GM20431 (cell line): ENCODE results near the gene EFNA5.

Experiments used
- in situ Hi-C: fragments of 300-500 bp; cut with MseI, MboI; formaldehyde crosslinking; loops from one replicate; pipeline ENCODE4 v1.15.0; 2020; ENCODE audit warnings: low sequenced_read_pairs; ENCODE audit not compliant: unreplicated experiment

Gene EFNA5

DNA sequence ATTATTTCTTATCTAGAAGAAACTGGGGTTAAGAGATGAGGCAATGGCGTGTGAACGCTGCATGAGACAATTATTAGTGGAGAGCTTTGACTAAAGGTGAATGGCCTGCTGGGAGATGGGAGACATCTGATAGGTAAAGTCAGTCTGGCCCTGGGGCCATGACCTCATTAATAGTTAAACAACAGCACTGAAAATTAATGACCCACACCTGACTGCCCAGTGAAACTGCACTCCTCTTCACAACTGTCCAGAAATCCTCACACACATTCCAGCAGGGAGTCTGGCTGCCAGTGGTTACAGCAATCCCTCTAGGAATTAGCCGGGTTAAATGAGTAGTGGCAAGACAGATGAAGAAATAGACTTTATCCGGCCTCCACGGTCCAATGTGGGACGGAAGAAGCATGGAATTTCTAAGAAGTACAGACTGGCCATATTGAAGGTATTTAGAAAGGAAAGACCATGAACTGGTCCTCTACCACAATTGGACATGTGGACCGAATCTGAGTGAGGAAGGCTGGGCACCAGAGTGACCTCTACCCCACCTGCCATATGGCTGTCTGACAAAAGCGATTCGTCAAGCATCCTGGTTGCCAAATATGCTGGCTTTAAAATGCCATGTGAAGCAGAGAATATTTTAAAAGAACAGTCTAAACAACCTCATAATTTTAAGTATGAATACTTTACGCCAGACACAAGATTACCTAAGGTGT is 138.4 kb downstream of the EFNA5 start:
- in situ Hi-C loops, result no loop called here

DNA sequence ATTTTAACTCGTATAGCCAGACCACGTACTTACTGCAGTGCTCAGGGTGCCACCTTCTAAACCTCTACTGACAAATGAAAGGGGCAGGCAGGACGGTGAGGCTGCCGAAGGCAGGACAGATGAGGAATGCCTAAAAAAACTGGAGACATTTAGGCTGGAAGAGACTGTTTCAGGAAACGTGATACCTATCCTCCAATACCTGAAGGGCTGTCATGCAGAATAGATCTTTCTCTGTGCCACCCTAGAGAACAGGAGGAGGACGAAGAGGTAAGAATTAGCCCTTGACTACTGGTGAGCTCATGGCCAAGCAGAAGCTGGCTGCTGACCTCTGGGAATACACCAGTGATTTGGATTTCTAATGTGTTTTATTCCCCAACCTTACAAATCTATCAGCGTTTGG is 139.4 kb downstream of the EFNA5 start:
- in situ Hi-C loops, result no loop called here

DNA sequence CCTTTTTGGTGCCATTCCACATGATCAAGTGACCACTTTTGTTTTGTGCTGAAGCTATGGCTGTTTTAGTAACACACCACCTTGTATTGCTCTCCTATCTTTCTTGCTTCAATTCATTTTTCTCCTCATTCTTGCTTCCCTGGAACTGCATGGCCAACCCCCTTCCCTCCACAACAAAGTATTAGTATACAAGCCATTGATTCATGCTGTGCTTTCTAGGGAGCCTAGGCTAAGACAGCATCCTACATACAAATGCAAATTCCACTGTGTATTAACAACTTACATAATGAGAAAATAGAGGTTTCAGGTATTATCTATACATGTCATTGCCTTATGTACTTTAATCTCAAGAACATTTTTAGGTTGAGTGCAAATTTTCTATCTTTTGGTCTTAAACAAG is 141.1 kb downstream of the EFNA5 start:
- in situ Hi-C loops, result no loop called here

DNA sequence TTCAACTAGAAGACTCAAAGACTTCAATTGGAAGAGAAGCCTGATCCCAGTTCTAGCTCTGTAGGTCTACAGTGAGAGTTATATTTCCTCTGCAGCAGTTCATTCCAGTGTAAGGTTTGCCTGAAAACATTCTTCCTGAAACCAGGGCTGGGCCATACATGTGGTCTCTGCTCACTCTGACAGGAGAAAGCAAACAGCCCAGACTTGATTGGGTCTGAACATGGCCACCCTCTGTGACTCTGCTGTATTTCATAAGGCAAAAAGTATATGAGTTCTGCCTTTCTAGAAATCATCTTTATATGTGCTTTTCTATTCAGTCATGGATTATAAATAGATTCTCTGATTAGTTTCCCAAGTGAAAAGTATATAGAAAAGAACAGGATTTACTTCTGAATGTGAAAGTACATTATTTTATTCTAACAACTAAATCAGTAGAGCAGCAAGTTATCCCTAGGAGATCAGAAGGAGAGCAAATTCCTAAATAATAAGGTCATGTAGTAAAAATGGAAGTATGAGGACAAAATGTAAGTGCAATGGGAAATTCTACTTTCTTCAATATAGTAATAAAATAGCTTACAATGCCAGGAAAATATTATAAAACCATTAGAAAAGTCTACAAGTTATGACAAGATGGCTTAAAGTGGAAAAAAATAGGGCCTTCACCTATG is 144.3 kb downstream of the EFNA5 start:
- in situ Hi-C loops, result no loop called here

DNA sequence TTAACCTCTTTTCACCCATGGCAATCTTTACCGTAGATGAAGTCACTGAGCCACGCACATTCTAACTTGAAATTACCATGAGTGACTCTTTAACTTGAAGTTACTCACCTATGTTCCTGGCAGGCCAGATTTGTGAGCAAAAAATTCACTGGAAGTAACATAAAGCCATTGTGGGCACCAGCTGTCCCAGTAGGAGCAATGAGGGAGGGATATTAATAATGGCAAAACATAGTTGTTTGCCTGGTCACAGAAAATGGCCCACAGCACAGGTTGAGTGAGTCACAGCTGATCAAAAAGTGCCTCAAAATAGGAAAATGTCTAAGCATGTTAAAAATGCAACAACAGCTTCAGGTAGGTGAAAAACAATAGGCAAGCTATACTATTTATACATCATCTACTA is 146.6 kb downstream of the EFNA5 start:
- in situ Hi-C loops, result no loop called here

DNA sequence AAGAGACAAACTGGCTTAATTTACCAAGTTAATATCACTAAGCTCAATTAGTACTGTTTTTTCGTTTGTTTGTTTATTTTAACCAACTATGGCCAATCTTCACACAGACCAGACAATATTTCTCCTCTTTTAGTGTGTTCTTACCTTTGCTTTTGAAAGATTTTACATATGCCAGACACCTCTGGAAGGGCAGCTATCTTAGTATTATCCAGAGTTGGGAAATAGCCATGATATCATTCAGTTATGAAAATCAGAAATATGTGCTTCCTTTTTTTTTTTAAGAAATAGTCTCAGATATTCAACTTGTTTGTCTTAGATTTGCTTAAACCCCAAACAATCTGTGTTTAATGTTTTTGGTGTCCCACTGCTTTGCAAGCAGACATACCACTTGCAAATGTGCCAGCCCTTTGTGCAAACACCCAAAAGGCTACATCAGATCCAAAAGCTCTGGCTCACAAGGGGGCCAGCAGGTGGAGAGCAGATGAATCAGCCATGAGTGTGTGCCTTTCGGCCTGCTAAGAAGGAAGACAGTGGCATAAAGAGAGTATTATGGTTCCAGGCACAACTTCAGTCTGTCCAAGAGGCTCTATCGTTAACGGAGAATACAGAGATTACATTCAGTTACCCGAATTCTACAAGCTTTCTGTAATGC is 147.6 kb downstream of the EFNA5 start:
- in situ Hi-C loops, result no loop called here

DNA sequence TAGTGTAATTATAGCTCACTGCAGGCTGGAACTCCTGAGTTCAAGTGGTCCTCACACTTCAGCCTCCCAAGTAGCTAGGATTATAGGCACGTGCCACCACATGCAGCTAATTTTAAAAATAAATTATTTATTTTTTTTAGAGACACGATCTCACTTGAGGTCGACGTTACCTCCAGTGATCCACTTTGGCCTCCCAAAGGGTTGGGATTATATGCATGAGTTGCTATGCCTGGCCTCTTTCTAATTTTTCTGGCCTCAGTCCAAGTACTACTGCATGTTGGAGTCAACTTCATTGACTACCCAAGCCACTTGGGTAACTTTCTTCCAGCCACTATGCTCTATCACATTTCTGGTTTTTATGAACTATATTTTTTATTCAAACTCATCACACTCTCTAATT is 148.3 kb downstream of the EFNA5 start:
- in situ Hi-C loops, result no loop called here

DNA sequence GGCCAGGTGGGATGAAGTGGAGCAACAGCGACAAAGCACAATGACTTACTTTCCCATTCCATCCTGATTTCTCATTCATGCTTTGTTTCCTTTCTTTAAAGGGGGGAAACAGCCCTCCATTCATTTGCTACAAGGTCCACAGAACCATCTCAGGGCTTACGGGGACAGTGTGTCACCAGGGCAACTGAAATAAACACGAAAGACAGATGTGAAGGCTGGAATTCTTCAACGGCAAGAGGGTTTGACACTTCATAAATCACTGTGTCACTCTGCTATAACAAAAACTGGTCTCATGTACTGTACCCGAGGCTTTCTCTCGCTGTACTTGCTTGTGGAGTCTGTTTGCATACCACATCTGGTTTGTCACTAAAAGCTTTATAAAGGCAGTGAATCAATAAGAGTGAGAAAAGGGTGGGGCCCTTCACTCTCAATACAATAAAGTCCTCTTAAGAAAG is 150.8 kb downstream of the EFNA5 start:
- in situ Hi-C loops, result no loop called here

DNA sequence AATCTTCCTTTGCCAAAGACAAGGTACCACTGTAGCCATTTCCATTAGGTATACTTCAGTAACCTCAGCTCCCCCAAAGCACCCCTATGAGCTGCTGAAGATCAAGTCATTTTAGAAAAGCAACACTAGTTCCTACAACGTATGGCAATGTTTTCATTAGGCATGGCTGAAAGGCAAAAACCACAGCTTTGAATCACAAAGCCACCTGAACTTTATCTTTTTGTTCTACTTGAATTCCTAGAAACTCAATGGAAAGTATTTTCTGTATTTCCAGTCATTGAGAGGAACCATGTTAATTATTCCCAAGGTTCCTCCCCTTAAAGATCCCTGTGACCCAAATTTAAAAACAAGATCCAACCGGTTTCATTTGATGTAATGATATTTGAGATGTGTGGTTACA is 152.1 kb downstream of the EFNA5 start:
- in situ Hi-C loops, result no loop called here

DNA sequence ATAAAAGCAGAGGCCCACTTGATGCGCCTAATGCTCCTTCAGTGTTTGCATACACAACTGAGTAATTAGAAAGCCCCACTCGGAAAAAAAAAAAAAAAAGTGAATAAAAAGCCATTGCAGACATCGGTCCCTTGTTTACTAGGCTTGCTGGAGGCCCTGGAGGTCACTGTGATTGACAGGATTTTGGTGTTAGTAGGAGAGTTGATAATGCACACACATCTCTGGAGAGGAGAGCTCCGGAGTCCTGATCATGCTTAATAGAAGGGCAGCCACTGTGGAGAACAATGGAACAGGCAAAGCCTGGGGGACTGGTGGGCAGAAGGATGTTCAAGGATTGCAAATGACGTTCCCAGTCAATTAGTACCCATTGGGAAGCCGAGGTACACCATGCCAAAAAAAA is 152.5 kb downstream of the EFNA5 start:
- in situ Hi-C loops, result no loop called here

DNA sequence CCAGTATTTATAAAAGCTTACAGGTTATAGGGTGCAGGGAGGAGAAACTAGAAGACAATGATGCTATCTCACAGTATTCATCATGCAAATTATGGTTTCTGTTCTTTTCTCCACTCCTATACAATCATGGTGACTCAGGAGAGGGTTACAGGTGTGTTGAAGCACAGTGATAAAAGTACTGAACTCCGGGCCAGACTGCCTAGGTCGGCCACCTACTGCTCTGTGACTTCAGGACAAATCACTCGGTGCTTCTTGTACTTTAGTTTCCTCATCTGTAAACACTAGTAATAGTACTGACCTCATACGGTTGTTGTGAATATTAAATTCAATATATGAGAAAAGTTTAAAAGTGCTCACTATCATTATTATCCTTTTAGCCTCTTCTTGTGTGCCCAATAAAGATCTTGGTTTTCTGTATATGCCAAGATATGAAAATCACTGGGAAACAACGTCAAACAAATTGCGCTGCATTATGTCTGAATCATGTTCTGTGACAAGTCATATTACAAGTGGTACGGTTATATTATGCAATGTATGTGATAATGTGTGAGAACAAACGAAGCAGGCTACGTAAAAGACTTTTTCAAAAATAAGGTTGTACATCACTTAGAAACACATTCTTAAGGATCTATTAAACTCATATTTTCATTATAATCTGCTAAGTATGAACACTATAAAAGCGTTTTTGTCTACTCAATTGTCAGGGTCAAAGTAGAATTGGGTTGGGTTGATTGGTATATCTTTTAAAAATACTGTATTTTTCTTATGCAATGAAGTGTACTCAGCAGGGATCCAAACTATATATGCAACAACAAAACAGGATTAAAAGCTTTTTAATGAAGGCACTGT is 153.3 kb downstream of the EFNA5 start:
- in situ Hi-C loops, result no loop called here

DNA sequence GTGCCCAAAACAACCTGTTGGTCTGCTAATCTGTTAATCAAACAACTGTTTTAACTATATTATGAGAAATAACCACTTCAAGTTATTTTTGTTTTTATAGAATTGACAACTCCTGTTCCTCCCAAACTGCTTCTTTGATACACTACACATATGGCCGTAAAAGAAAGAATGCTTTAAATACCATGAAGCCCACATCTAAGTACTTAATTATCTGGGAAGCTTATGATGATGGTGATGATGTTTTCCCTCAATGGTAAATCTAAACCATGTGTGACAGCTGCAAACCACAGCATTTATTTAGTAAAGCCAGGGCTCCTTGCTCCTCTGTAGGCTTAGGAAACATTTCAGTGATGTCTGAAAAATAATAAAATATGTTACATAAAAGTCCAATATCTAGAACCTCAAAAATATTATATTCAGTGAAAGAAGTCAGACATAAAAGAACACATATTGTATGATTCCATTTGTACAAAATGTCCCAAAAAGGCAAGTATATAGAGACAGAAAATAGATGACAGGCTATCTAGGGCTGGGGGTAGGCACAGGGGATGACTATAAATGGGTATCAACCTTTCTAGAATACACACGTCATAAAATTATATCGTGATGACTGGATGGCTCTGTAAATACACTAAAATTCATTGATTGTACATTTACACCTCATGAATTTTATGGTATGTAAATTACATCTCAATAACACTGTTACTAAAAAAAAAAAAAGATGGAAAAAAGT is 154.1 kb downstream of the EFNA5 start:
- in situ Hi-C loops, result no loop called here

DNA sequence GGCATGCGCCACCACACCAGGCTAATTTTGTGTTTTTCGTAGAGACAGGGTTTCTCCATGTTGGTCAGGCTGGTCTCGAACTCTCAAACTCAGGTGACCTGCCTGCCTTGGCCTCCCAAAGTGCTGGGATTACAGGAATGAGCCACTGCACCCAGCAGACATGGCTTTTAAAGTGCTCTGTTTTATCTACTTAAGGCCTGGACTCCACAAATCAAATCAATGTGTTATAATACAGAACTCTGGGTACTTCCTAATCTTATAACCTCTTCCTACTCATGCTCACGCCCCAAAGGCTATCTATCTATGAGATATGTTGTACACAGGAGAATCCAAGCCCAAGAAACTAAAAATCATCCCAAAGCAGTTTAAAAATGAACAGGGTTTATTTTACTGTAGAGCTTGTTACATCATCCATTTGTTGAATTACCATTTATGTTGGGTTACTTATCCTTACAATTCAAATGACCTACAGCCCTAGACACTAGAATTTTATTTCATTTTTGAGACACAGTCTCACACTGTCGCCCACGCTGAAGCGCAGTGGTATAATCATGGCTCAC is 155.1 kb downstream of the EFNA5 start:
- in situ Hi-C loops, result no loop called here

DNA sequence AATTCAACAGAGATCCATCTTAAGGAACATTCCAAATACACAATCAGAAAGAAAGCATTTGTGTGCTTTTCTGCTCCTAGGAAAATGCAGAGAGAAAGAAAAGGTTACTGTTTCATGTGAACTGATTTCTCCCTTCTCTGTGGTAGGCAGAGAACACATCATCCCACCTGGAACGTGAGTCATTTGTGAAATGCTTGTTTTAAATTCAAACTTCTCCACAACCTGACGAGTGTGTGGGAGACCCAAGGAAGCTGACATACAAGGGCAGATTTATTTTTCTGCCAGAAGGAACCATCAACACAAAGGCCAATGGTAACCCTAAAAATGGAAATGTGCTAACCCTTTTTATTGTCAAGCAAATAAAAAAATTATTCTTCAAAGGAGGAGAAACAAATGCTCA is 156.4 kb downstream of the EFNA5 start:
- in situ Hi-C loops, result no loop called here

DNA sequence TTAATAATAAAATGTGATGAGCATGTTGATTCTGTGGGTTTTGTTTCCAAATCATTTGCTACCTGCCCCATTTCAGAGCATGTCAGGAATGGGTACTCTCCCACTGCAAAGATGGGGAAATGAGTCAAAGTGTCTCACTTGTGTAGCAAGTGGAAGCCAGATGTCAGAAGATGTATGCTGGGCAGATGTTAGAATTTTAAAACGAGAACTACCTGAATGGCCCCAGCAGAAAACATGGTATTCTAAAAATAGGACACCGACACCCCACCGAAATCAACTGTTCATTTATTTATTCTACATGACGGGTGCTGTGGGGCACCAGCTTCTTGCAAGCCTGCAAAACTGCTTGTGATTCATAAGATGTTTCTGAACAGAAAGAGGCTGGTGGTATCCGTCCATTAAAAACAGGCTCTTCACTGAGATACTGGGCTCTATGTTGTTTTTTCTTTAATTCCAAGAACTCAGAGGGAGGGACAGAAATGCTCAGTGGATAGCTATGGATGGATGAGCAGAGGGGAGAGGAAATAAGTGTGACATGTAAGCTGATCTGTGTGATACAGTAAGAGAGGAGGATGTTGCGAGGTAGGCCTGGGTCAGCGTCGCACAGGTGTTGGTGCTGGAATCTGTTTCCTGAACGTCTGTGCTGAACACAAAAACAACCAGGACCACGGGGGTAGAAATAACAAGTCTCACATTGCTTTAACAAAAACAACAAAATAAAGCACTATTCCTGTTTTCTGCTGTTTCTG is 157.2 kb downstream of the EFNA5 start:
- in situ Hi-C loops, result no loop called here

DNA sequence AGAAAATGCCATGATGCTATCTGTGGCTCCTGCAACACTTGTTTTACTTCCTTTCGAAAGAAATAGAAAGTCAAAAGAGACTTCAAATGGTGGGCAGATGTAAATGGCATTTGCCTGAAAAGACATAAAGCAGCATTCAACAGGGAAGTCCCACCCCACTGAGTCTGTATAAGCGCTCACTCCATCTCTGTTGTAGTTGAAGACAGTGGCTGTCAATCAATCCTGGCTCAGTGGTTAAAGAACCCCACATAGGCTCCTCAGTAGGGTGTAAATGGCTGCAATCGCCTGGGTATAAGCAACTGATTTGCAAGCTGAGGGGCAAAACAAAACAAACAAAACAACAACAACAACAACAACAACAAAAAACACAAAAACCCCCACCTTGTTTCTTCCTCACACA is 158.7 kb downstream of the EFNA5 start:
- in situ Hi-C loops, result no loop called here

DNA sequence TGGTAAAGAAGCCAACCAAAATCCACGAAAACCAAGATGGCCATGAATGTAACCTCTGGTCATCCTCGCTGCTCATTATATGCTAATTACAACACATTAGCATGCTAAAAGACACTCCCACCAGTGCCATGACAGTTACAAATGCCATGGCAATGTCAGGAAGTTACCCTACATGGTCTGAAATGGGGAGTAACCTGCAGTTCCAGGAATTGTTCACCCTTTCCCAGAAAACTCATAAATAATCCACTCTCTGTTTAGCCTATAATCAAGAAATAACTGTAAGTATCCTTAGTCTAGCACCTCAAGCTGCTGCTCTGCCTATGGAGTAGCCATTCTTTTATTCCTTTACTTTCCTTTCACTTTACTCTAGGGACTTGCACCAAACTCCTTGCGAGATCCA is 160.6 kb downstream of the EFNA5 start:
- in situ Hi-C loops, result no loop called here

DNA sequence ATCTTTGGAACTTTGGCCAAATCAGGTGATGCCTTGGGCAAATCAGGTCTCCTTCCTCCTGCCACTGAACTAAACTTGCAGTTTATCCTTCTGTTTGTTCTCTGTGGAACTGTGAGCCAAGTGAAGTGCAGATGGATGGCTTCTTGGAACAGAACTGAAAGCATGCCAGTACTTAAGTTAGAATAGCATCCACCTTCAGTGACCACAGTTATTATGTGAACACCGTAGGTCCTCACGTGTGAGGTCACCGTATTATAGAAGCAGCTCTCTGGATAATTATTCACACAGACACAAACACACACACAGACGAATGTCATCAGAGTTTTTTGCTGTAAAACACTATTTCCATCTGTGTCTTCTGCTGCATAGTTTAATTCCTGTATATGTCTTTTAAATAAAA is 162.6 kb downstream of the EFNA5 start:
- in situ Hi-C loops, result no loop called here
